Measurements from ENCODE around the gene ALPG.

DNA sequence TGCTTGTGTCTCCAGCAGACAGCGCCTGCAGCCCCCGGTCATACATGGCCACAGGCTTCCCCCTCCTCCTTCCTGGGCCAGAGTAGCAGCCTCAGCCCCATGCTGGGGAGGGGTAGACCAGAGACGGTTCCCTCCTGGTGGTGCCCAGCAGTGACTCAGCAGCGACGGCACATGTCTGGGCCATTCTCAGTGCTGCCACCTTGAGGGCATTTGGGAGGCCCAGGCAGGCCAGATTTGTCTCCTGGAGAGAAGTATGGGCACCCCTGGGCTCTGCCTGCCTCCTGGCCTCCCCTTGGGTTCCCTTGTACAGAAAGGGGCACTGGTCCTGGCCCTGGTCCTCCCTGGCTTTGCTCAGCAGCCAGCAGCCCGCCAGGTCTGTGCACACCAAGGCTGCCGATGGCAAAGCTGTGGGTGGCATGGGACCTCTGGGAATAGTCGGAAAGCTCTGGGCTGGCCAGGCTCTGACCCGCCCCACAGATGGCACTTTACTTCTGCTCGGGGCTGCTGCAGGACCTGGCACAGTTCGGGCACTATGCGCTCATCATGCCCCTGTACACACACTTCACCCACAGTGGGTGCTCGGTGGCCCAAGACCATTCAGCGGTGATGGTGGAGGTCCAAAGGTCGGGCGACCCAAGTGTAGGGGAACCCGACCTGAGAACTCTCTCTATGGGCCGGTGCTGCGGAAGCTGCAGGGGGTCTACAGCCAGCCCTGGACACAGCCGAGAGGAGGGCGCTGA lies 37.9 kb downstream of the ALPG start:
- TF ChIP-seq POLR2AphosphoS5 (IDR thresholded peaks at IDR 0.05), result no peak
- TF ChIP-seq, protein P1, sequence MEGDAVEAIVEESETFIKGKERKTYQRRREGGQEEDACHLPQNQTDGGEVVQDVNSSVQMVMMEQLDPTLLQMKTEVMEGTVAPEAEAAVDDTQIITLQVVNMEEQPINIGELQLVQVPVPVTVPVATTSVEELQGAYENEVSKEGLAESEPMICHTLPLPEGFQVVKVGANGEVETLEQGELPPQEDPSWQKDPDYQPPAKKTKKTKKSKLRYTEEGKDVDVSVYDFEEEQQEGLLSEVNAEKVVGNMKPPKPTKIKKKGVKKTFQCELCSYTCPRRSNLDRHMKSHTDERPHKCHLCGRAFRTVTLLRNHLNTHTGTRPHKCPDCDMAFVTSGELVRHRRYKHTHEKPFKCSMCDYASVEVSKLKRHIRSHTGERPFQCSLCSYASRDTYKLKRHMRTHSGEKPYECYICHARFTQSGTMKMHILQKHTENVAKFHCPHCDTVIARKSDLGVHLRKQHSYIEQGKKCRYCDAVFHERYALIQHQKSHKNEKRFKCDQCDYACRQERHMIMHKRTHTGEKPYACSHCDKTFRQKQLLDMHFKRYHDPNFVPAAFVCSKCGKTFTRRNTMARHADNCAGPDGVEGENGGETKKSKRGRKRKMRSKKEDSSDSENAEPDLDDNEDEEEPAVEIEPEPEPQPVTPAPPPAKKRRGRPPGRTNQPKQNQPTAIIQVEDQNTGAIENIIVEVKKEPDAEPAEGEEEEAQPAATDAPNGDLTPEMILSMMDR (IDR thresholded peaks at IDR 0.05), result no peak
- no peak for TF ChIP-seq POLR2A (IDR thresholded peaks at IDR 0.05)

All from breast epithelium (tissue), 3 donors.